SK-N-SH treated with all-trans-retinoic acid at 6 μM for 48 hours (cell line): ENCODE data around the gene NCF1.
A peak's percentile ranks its signal among the peaks of the same experiment; 100 is the strongest.
"Not testable (repeated sequence)": the region's sequence is repeated elsewhere in the genome, so short reads cannot be mapped to it uniquely, and the experiment has no call there.

Experiments used
- ATAC-seq: fragments of 200-7000 bp; cut with Tn5 transposase; 3 replicates; pipeline ENCODE4 v1.9.1; 2020; ENCODE audit warnings: mild to moderate bottlenecking, moderate library complexity

NCF1 gene

DNA sequence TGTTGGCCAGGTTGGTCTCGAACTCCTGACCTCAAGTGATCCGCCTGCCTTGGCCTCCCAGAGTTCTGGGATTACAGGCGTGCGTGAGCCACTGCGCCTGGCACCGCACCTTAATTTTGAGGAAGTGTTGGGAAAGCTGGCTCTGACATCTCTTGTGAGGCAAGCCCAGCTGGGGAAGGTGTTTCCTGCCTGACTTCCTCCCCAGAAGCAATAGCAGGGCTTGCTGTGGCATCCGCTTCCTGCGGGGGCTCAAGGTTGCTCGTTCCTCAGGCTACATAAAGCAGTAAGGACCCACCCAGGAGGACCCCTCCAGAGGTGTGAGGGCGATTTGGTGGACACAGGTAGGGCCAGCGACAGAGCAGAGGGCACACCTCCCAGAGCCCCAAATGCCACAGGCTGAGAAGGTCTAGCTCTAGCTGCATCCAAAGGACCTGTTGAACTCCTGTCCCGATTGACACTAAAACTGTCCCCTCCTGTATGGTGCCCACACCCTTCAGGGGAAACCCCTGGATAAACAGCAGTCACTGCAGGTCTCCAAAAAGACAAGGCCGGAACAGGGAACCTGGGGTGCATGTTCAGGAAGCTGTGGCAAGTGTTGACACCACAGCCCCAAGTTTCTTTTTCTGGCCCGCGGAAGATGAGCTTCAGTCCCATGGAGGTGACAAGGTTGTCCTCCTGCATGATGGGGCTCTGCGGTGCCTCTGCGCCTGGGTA is 8.4 kb upstream of the NCF1 start:
- ATAC-seq, result peak; percentile 10

GRCh38 chr7:74766509-74766908 is 7.3 kb upstream of the NCF1 start:
- ATAC-seq, result peak; percentile 25

GRCh38 chr7:74766991-74767390 is 6.8 kb upstream of the NCF1 start:
- ATAC-seq, result peak; percentile 7

GRCh38 chr7:74770062-74770461 is 3.7 kb upstream of the NCF1 start:
- not testable (repeated sequence) for ATAC-seq

- not testable (repeated sequence) for ATAC-seq
Observed at GRCh38 chr7:74772093-74772492, 1.7 kb upstream of the NCF1 start.

- ATAC-seq, result not testable (repeated sequence)
Observed at GRCh38 chr7:74775111-74775510, 1.3 kb downstream of the NCF1 start.

GRCh38 chr7:74779053-74779452 is 5.2 kb downstream of the NCF1 start:
- ATAC-seq, result not testable (repeated sequence)

- not testable (repeated sequence) for ATAC-seq
Observed at GRCh38 chr7:74781746-74782145, 7.9 kb downstream of the NCF1 start.

DNA sequence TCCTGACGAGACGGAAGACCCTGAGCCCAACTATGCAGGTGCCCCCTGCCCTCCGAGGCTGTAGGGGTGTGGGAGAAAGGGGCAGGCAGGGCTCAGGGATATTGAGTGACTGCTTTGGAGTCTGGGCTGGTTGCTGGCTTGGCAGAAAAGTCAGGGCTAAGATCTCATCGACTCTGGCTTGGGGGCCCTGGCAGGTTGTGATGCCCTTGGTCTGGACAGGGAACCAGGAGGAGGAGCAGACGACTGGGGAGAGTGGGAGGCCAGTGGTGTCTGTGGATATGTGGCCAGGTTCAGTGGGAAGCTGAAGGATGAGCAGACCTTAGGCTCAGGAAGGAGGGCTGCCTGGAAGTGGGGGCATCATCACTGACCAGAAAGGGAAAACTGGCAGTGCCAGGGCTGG is 9.8 kb downstream of the NCF1 start:
- ATAC-seq, result not testable (repeated sequence)

- peak; percentile 97 for ATAC-seq
Observed at GRCh38 chr7:74788369-74789150, 14.7 kb downstream of the NCF1 start.

DNA sequence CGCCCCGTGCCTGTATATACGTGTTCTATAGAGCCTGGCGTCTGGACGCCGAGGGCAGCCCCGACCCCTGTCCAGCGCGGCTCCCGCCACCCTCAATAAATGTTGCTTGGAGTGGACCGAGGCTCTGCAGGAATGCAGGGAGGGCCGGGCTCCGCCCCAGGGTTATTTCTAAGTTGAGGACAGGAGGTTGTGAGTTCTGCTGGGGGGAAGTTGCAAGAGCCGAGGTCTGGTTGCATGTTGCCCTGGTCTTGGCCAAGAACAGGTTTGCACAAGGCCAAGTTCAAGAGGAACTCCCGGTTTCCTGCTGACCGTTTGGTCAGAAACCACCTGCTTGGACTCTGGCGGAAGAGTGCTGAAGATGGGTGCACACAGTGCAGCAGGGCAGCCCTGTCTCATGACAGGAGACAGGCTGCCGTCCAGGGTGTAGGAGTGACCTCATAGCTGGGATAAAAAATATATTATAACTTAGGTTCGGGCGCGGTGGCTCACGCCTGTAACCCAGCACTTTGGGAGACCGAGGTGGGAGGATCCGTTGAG is 15.5 kb downstream of the NCF1 start:
- ATAC-seq, result peak; percentile 7

DNA sequence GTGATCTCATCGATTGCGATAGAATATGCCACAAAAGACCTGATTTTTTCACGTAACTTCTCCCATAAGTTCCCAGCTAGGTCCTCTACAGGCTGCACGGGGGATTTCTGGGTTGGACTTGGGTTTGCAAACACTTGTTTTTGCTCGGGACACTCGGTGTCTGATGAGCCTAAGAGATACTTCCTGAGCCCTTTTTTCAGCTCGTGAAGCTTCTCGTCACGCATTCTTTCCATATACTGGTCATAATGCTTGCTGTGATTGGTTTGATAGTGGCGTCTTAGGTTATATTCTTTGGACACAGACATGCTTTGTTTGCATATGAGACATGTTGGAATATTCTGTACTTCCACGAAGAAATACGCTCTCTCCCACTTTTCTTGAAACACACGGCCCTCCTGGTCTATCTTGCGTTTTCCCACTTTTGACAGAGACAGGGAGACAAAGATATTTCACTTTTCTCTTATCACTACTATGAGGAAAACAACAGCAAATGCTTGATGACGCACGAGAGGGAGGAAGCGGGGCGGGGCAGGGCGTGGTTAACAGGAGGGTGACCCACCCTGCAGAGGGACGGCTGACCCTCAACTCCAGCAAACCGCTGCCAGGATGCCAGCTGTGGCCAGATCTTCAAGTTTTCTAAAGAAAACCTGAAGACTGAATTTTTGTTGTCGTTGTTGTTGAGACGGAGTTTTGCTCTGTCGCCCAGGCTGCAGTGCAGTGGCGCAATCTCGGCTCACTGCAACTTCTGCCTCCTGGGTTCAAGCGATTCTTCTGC is 24.2 kb downstream of the NCF1 start:
- not testable (repeated sequence) for ATAC-seq

GRCh38 chr7:74798644-74799043 is 24.8 kb downstream of the NCF1 start:
- peak; percentile 60 for ATAC-seq

GRCh38 chr7:74815882-74816281 is 42.1 kb downstream of the NCF1 start:
- ATAC-seq, result not testable (repeated sequence)

- peak; percentile 91 for ATAC-seq
Observed at GRCh38 chr7:74820146-74820805, 46.5 kb downstream of the NCF1 start.

DNA sequence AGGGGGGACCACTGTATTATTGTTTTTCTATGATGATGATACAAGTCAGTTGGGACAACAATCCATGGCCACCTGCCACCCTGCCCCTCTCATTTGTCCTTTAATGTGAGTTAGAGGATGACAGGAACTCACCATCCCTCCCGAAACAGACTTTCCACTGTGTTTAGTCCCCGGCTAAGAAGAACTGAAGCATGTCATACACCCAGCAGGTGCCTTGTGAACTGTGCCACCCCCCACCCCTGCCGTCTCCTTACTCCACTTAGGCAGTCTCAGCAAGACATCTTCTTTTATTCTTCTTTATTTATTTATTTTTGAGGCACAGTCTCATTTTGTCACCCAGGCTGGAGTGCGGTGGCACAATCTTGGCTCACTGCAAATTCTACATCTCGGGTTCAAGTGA is 47.4 kb downstream of the NCF1 start:
- not testable (repeated sequence) for ATAC-seq

DNA sequence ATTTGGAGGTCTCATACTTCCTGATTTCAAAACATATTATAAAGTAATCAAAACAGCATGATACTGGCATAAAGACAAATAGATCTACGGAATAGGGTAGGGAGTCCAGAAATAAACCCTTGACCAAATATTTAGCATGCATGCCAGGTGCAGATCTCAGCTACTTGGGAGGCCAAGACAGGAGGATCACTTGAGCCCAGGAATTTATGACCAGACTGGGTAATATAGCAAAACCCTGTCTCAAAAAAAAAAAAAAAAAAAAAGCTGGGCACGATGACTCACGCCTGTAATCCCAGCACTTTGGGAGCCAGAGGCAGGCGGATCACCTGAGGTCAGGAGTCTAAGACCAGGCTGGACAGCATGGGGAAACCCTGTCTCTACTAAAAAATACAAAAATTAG is 56.1 kb downstream of the NCF1 start:
- peak; percentile 82 for ATAC-seq

DNA sequence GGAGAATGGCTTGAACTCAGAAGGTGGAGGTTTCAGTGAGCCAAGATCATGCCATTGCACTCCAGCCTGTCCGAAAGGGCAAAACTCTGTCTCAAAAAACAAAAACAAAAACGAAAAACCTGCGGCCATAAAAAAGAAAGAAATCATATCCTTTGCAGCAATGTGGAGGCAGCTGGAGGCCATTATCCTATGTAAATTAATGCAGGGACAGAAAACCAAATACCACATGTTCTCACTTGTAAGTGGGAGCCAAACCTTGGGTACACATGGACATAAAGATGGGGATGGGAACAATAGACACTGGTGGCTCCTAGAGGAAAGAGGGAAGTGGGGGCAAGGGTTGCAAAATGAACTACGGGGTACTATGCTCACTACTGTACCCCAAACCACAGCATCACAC is 56.6 kb downstream of the NCF1 start:
- not testable (repeated sequence) for ATAC-seq
